Astrocyte (in vitro differentiated cells and primary cell): ENCODE data around the gene ANO4. TPM values are rescaled to one million over a fixed set of nuclear protein-coding genes. Genes with fewer than 3 reads are reported as not detected.

Experiments
- DNase-seq: peaks from one replicate; pipeline ENCODE4 v3.0.0-alpha.2; 2010; ENCODE audit warnings: low read depth
- FAIRE-seq: peaks from 2 replicates; lab custom pipeline; 2011; peaks lifted over from hg19 to GRCh38; lab: Jason Lieb, UNC
- H2AFZ ChIP-seq: 2 replicates; pipeline ENCODE4 v1.6.0; 2012; ENCODE audit warnings: low read depth, low read length, inconsistent platforms
- H3K27ac ChIP-seq: 2 replicates; pipeline ENCODE4 v1.5.1; 2011; ENCODE audit warnings: low read depth, low read length, inconsistent platforms
- H3K27me3 ChIP-seq: 2 replicates; pipeline ENCODE4 v1.6.0; 2011; ENCODE audit warnings: low read length, inconsistent platforms; ENCODE audit not compliant: insufficient read depth
- H3K36me3 ChIP-seq: 2 replicates; pipeline ENCODE4 v1.5.1; 2011; ENCODE audit warnings: low read length, inconsistent platforms; ENCODE audit not compliant: insufficient read depth
- H3K4me1 ChIP-seq: 2 replicates; pipeline ENCODE4 v1.5.1; 2011; ENCODE audit warnings: low read length, inconsistent platforms; ENCODE audit not compliant: insufficient read depth
- H3K4me2 ChIP-seq: 2 replicates; pipeline ENCODE4 v1.6.0; 2012; ENCODE audit warnings: low read length, inconsistent platforms
- H3K4me3 ChIP-seq: 2 replicates; pipeline ENCODE4 v1.5.1; 2011; ENCODE audit warnings: low read depth, mild to moderate bottlenecking, low read length, inconsistent platforms; ENCODE audit not compliant: insufficient read depth
- H3K79me2 ChIP-seq: 2 replicates; pipeline ENCODE4 v1.6.0; 2012; ENCODE audit warnings: mild to moderate bottlenecking, low read length, inconsistent platforms; ENCODE audit not compliant: insufficient read depth
- H3K9ac ChIP-seq: 2 replicates; pipeline ENCODE4 v1.6.0; 2012; ENCODE audit warnings: mild to moderate bottlenecking, low read length, inconsistent platforms
- H3K9me3 ChIP-seq: 2 replicates; pipeline ENCODE4 v1.5.1; 2012; ENCODE audit warnings: low read depth, mild to moderate bottlenecking, low read length, inconsistent platforms; ENCODE audit not compliant: insufficient read depth
- H4K20me1 ChIP-seq: 2 replicates; pipeline ENCODE4 v1.6.0; 2012; ENCODE audit warnings: low read length, inconsistent platforms; ENCODE audit not compliant: insufficient read depth
- H3K27ac Mint-ChIP-seq: one replicate; pipeline ENCODE4 v1.8.0; 2021; ENCODE audit warnings: mild to moderate bottlenecking, mixed read lengths; ENCODE audit not compliant: unreplicated experiment
- H3K27me3 Mint-ChIP-seq: one replicate; pipeline ENCODE4 v1.8.0; 2021; ENCODE audit warnings: low read depth, mixed read lengths; ENCODE audit not compliant: unreplicated experiment
- H3K36me3 Mint-ChIP-seq: one replicate; pipeline ENCODE4 v1.8.0; 2021; ENCODE audit warnings: low read depth, mixed read lengths; ENCODE audit not compliant: unreplicated experiment
- H3K4me1 Mint-ChIP-seq: one replicate; pipeline ENCODE4 v1.8.0; 2021; ENCODE audit warnings: low read depth, mixed read lengths; ENCODE audit not compliant: unreplicated experiment
- H3K4me3 Mint-ChIP-seq: one replicate; pipeline ENCODE4 v1.8.0; 2021; ENCODE audit warnings: mild to moderate bottlenecking, moderate library complexity, mixed read lengths; ENCODE audit not compliant: unreplicated experiment
- H3K9me3 Mint-ChIP-seq: one replicate; pipeline ENCODE4 v1.8.0; 2021; ENCODE audit warnings: mild to moderate bottlenecking, mixed read lengths; ENCODE audit not compliant: unreplicated experiment
- CTCF ChIP-seq: IDR thresholded peaks from 2 replicates; pipeline ENCODE4 v1.5.1; 2011; ENCODE audit warnings: low read depth, mild to moderate bottlenecking, inconsistent platforms, low read length, moderate library complexity; ENCODE audit not compliant: insufficient read depth
- EZH2 ChIP-seq: IDR thresholded peaks from 2 replicates; pipeline ENCODE4 v1.6.1; 2012; ENCODE audit warnings: mild to moderate bottlenecking, low read length, inconsistent platforms; ENCODE audit not compliant: insufficient read depth
- total RNA-seq: library from RNA; stranded (reverse); gene quantifications from 2 replicates; pipeline ENCODE4 v1.2.1, GENCODE V29; 2021

ANO4 gene
- total RNA-seq, 1 donor from 2014 or later, result 41.3 TPM

GRCh38 chr12:101107032-101107763 lies 312.6 kb downstream of the ANO4 start:
- Histone ChIP-seq H3K27me3 (no peaks in the 10 kb centered on the region), H3K4me3 (no peak overlapping the region), H4K20me1 (no peaks in the 10 kb centered on the region), H2AFZ (no peak overlapping the region), H3K79me2 (no peaks in the 10 kb centered on the region), H3K9me3 (no peaks in the 10 kb centered on the region), H3K4me2 (no peak overlapping the region), H3K36me3 (no peaks in the 10 kb centered on the region), H3K27ac (no peak overlapping the region), H3K9ac (no peak overlapping the region), H3K4me1 (no peaks in the 10 kb centered on the region)
- TF ChIP-seq CTCF (no peak), EZH2 (no peak)
- peaks cover 5% of the 10 kb centered on the region for H3K36me3 Mint-ChIP-seq
- H3K27me3 Mint-ChIP-seq, result no peaks in the 10 kb centered on the region
- H3K4me3 Mint-ChIP-seq, result no peak overlapping the region
- FAIRE-seq (no peak), DNase-seq (no peak)
- no peak overlapping the region for H3K27ac Mint-ChIP-seq
- H3K9me3 Mint-ChIP-seq, result no peaks in the 10 kb centered on the region
- H3K4me1 Mint-ChIP-seq, result no peaks in the 10 kb centered on the region

- no peak for DNase-seq
- Histone ChIP-seq H3K27ac (no peak overlapping the region), H3K4me3 (no peak overlapping the region), H3K36me3 (no peaks in the 10 kb centered on the region), H2AFZ (no peak overlapping the region), H3K4me1 (no peaks in the 10 kb centered on the region), H3K9me3 (no peaks in the 10 kb centered on the region), H3K79me2 (no peaks in the 10 kb centered on the region), H3K9ac (no peak overlapping the region), H3K27me3 (no peaks in the 10 kb centered on the region), H4K20me1 (no peaks in the 10 kb centered on the region), H3K4me2 (no peak overlapping the region)
- no peak overlapping the region for H3K27ac Mint-ChIP-seq
- H3K36me3 Mint-ChIP-seq, result peaks cover 7% of the 10 kb centered on the region
- no peak overlapping the region for H3K4me3 Mint-ChIP-seq
- H3K9me3 Mint-ChIP-seq, result no peaks in the 10 kb centered on the region
- no peaks in the 10 kb centered on the region for H3K4me1 Mint-ChIP-seq
- FAIRE-seq, result no peak
- no peaks in the 10 kb centered on the region for H3K27me3 Mint-ChIP-seq
- TF ChIP-seq CTCF, result no peak
- TF ChIP-seq EZH2, result no peak
These were observed 313.6 kb downstream of the ANO4 start for GRCh38 chr12:101108130-101108529.

- Histone ChIP-seq H3K27me3 (no peaks in the 10 kb centered on the region), H3K9ac (no peak overlapping the region), H3K9me3 (no peaks in the 10 kb centered on the region), H3K4me2 (no peak overlapping the region), H3K27ac (no peak overlapping the region), H3K36me3 (no peaks in the 10 kb centered on the region), H3K4me1 (no peaks in the 10 kb centered on the region), H2AFZ (no peak overlapping the region), H3K4me3 (no peak overlapping the region), H3K79me2 (no peaks in the 10 kb centered on the region), H4K20me1 (no peaks in the 10 kb centered on the region)
- TF ChIP-seq EZH2, result no peak
- TF ChIP-seq CTCF, result no peak
- FAIRE-seq (no peak), DNase-seq (no peak)
- Mint-ChIP-seq H3K9me3 (no peaks in the 10 kb centered on the region), H3K4me3 (no peak overlapping the region), H3K27me3 (no peaks in the 10 kb centered on the region), H3K36me3 (peaks cover 14% of the 10 kb centered on the region), H3K4me1 (no peaks in the 10 kb centered on the region), H3K27ac (no peak overlapping the region)
These were observed 316.3 kb downstream of the ANO4 start for GRCh38 chr12:101110866-101111265.
